ENCODE results near the gene LARP1B. TPM values are rescaled to one million over a fixed set of nuclear protein-coding genes. Genes with fewer than 3 reads are reported as not detected.
"Not testable (repeated sequence)": the region's sequence is repeated elsewhere in the genome, so short reads cannot be mapped to it uniquely, and the experiment has no call there.

LARP1B gene
- total and polyA plus RNA-seq, 5 donors from 2014 or later: 3.1 to 8.8 (median 3.4) TPM

DNA sequence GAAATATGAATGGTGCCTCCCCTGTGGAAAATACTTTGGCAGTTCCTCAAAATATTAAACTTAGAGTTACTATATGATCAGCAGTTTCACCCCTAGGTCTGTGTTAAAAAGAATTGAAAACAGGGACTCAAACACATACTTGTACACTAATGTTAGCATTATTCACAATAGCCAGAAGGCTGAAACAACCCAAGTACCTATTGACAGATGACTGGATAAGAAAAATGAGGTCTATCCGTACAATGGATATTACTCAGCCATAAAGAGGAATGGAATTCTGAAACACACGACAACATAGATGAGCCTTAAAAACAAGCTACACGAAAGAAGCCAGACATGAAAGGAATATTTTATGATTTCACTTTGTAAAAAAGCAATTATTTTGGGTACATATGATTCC lies 171.6 kb downstream of the LARP1B start:
- DNase-seq (no peak), ATAC-seq (ENCODE audit: low read depth in 2 of 2) (no peak)
- Mint-ChIP-seq H3K27ac (no peak overlapping the region), H3K4me1 (no peaks in the 10 kb centered on the region), H3K9me3 (peaks cover 0 to 2% (median 0%) of the 10 kb centered on the region in 7 donors), H3K27me3 (peaks cover 2% of the 10 kb centered on the region), H3K36me3 (no peaks in the 10 kb centered on the region), H3K4me3 (no peak overlapping the region)
- H3K4me1 ChIP-seq (ENCODE audit: control insufficient read depth, insufficient read depth, low read length, poor library complexity, severe bottlenecking): no peaks in the 10 kb centered on the region
- H3K27ac ChIP-seq (ENCODE audit: insufficient read depth, low read length, poor library complexity, severe bottlenecking): no peak overlapping the region
- no peaks in the 10 kb centered on the region for H3K27me3 ChIP-seq (ENCODE audit: control insufficient read depth, insufficient read depth, low read length)
- no peaks in the 10 kb centered on the region for H3K9me3 ChIP-seq (ENCODE audit: control insufficient read depth in 2 of 2, low read length in 2 of 2)
- no peak overlapping the region for H3K4me3 ChIP-seq (ENCODE audit: low read depth, low read length)
- H3K36me3 ChIP-seq (ENCODE audit: control insufficient read depth, insufficient read depth, low read length): no peaks in the 10 kb centered on the region

GRCh38 chr4:128234836-128235235 lies 173.7 kb downstream of the LARP1B start:
- no peaks in the 10 kb centered on the region for H3K27me3 ChIP-seq (ENCODE audit: control insufficient read depth, insufficient read depth, low read length)
- H3K27ac ChIP-seq (ENCODE audit: insufficient read depth, low read length, poor library complexity, severe bottlenecking): no peak overlapping the region
- H3K9me3 ChIP-seq (ENCODE audit: control insufficient read depth in 2 of 2, low read length in 2 of 2): no peaks in the 10 kb centered on the region
- H3K4me1 ChIP-seq (ENCODE audit: control insufficient read depth, insufficient read depth, low read length, poor library complexity, severe bottlenecking): no peaks in the 10 kb centered on the region
- Mint-ChIP-seq H3K4me1 (no peaks in the 10 kb centered on the region), H3K9me3 (peaks cover 0 to 2% (median 0%) of the 10 kb centered on the region in 7 donors), H3K4me3 (no peak overlapping the region), H3K27ac (no peak overlapping the region), H3K36me3 (no peaks in the 10 kb centered on the region), H3K27me3 (no peaks in the 10 kb centered on the region)
- no peak overlapping the region for H3K4me3 ChIP-seq (ENCODE audit: low read depth, low read length)
- DNase-seq (no peak), ATAC-seq (ENCODE audit: low read depth in 2 of 2) (no peak)
- no peaks in the 10 kb centered on the region for H3K36me3 ChIP-seq (ENCODE audit: control insufficient read depth, insufficient read depth, low read length)

GRCh38 chr4:128241019-128241418 lies 179.9 kb downstream of the LARP1B start:
- H3K9me3 ChIP-seq (ENCODE audit: control insufficient read depth in 2 of 2, low read length in 2 of 2): no peaks in the 10 kb centered on the region
- ATAC-seq (ENCODE audit: low read depth in 2 of 2): no peak
- H3K27ac Mint-ChIP-seq: no peak overlapping the region

GRCh38 chr4:128241425-128241913 lies 180.4 kb downstream of the LARP1B start:
- no peaks in the 10 kb centered on the region for H3K9me3 ChIP-seq (ENCODE audit: control insufficient read depth in 2 of 2, low read length in 2 of 2)
- no peaks in the 10 kb centered on the region for H3K36me3 Mint-ChIP-seq
- H3K27ac Mint-ChIP-seq: no peak overlapping the region
- H3K27ac ChIP-seq (ENCODE audit: insufficient read depth, low read length, poor library complexity, severe bottlenecking): no peak overlapping the region
- H3K36me3 ChIP-seq (ENCODE audit: control insufficient read depth, insufficient read depth, low read length): no peaks in the 10 kb centered on the region
- no peak for DNase-seq
- no peak overlapping the region for H3K4me3 ChIP-seq (ENCODE audit: low read depth, low read length)
- no peaks in the 10 kb centered on the region for H3K4me1 Mint-ChIP-seq
- ATAC-seq (ENCODE audit: low read depth in 2 of 2): no peak
- H3K27me3 Mint-ChIP-seq: peaks cover 21% of the 10 kb centered on the region
- peaks cover 0 to 10% (median 0%) of the 10 kb centered on the region in 7 donors for H3K9me3 Mint-ChIP-seq
- H3K4me3 Mint-ChIP-seq: no peak overlapping the region
- H3K27me3 ChIP-seq (ENCODE audit: control insufficient read depth, insufficient read depth, low read length): no peaks in the 10 kb centered on the region
- H3K4me1 ChIP-seq (ENCODE audit: control insufficient read depth, insufficient read depth, low read length, poor library complexity, severe bottlenecking): no peaks in the 10 kb centered on the region

More at GRCh38 chr4:128241019-128241418, 179.9 kb downstream of the LARP1B start:
- Histone ChIP-seq H3K4me1 (ENCODE audit: control insufficient read depth, insufficient read depth, low read length, poor library complexity, severe bottlenecking) (no peaks in the 10 kb centered on the region), H3K27ac (ENCODE audit: insufficient read depth, low read length, poor library complexity, severe bottlenecking) (no peak overlapping the region), H3K27me3 (ENCODE audit: control insufficient read depth, insufficient read depth, low read length) (no peaks in the 10 kb centered on the region), H3K36me3 (ENCODE audit: control insufficient read depth, insufficient read depth, low read length) (no peaks in the 10 kb centered on the region), H3K4me3 (ENCODE audit: low read depth, low read length) (no peak overlapping the region)
- no peak for DNase-seq
- H3K4me1 Mint-ChIP-seq: no peaks in the 10 kb centered on the region
- no peaks in the 10 kb centered on the region for H3K36me3 Mint-ChIP-seq
- H3K4me3 Mint-ChIP-seq: no peak overlapping the region
- peaks cover 19% of the 10 kb centered on the region for H3K27me3 Mint-ChIP-seq
- peaks cover 0 to 10% (median 0%) of the 10 kb centered on the region in 7 donors for H3K9me3 Mint-ChIP-seq

- DNase-seq (no peak), ATAC-seq (ENCODE audit: low read depth in 2 of 2) (no peak)
- H3K9me3 Mint-ChIP-seq: peaks cover 0 to 10% (median 1%) of the 10 kb centered on the region in 7 donors
- H3K36me3 ChIP-seq (ENCODE audit: control insufficient read depth, insufficient read depth, low read length): no peaks in the 10 kb centered on the region
- no peaks in the 10 kb centered on the region for H3K36me3 Mint-ChIP-seq
- no peak overlapping the region for H3K4me3 Mint-ChIP-seq
- no peaks in the 10 kb centered on the region for H3K9me3 ChIP-seq (ENCODE audit: control insufficient read depth in 2 of 2, low read length in 2 of 2)
- no peak overlapping the region for H3K27ac Mint-ChIP-seq
- no peaks in the 10 kb centered on the region for H3K27me3 ChIP-seq (ENCODE audit: control insufficient read depth, insufficient read depth, low read length)
- no peaks in the 10 kb centered on the region for H3K4me1 ChIP-seq (ENCODE audit: control insufficient read depth, insufficient read depth, low read length, poor library complexity, severe bottlenecking)
- H3K27ac ChIP-seq (ENCODE audit: insufficient read depth, low read length, poor library complexity, severe bottlenecking): no peak overlapping the region
- H3K4me3 ChIP-seq (ENCODE audit: low read depth, low read length): no peak overlapping the region
- no peaks in the 10 kb centered on the region for H3K4me1 Mint-ChIP-seq
- H3K27me3 Mint-ChIP-seq: peaks cover 21% of the 10 kb centered on the region
These were observed 180.9 kb downstream of the LARP1B start for GRCh38 chr4:128241981-128242380.

DNA sequence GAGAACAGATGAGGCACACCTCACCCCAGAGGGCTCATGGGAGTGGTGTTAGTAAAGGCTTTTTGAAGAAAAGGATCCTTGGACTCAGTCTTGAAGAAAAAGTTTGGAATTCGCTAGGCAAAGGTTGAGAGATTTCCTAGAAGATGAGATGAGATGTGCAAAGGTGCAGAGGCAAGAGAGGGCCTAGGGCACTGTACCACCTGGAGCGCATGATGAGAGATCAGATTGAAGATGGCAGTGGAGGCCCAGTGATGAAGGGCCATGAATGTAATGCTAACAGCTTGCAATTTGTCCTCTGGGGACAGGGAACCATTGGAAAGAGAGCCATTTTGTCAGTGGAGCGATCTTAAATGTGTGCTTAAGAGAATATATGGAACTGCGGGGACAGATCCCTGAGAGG lies 181.5 kb downstream of the LARP1B start:
- ATAC-seq (ENCODE audit: low read depth in 2 of 2) (no peak), DNase-seq (no peak)
- Mint-ChIP-seq H3K36me3 (no peaks in the 10 kb centered on the region), H3K27ac (no peak overlapping the region), H3K27me3 (peaks cover 21% of the 10 kb centered on the region), H3K9me3 (peaks cover 0 to 10% (median 1%) of the 10 kb centered on the region in 7 donors), H3K4me1 (no peaks in the 10 kb centered on the region), H3K4me3 (no peak overlapping the region)
- Histone ChIP-seq H3K27ac (ENCODE audit: insufficient read depth, low read length, poor library complexity, severe bottlenecking) (no peak overlapping the region), H3K4me3 (ENCODE audit: low read depth, low read length) (no peak overlapping the region), H3K36me3 (ENCODE audit: control insufficient read depth, insufficient read depth, low read length) (no peaks in the 10 kb centered on the region), H3K27me3 (ENCODE audit: control insufficient read depth, insufficient read depth, low read length) (no peaks in the 10 kb centered on the region), H3K4me1 (ENCODE audit: control insufficient read depth, insufficient read depth, low read length, poor library complexity, severe bottlenecking) (no peaks in the 10 kb centered on the region), H3K9me3 (ENCODE audit: control insufficient read depth in 2 of 2, low read length in 2 of 2) (no peaks in the 10 kb centered on the region)

GRCh38 chr4:128244379-128244778 lies 183.3 kb downstream of the LARP1B start:
- Mint-ChIP-seq H3K27me3 (peaks cover 24% of the 10 kb centered on the region), H3K4me1 (no peaks in the 10 kb centered on the region), H3K36me3 (no peaks in the 10 kb centered on the region), H3K27ac (no peak overlapping the region), H3K9me3 (peaks cover 0 to 10% (median 4%) of the 10 kb centered on the region in 7 donors), H3K4me3 (no peak overlapping the region)
- Histone ChIP-seq H3K27me3 (ENCODE audit: control insufficient read depth, insufficient read depth, low read length) (no peaks in the 10 kb centered on the region), H3K36me3 (ENCODE audit: control insufficient read depth, insufficient read depth, low read length) (no peaks in the 10 kb centered on the region), H3K4me3 (ENCODE audit: low read depth, low read length) (no peak overlapping the region), H3K27ac (ENCODE audit: insufficient read depth, low read length, poor library complexity, severe bottlenecking) (no peak overlapping the region), H3K4me1 (ENCODE audit: control insufficient read depth, insufficient read depth, low read length, poor library complexity, severe bottlenecking) (no peaks in the 10 kb centered on the region), H3K9me3 (ENCODE audit: control insufficient read depth in 2 of 2, low read length in 2 of 2) (peaks cover 0 to 4% of the 10 kb centered on the region in 2 experiments)
- no peak for ATAC-seq (ENCODE audit: low read depth in 2 of 2)
- no peak for DNase-seq

- H3K27me3 Mint-ChIP-seq: peaks cover 22% of the 10 kb centered on the region
- H3K27ac Mint-ChIP-seq; ATAC-seq (ENCODE audit: low read depth in 2 of 2); H3K4me1 ChIP-seq (ENCODE audit: control insufficient read depth, insufficient read depth, low read length, poor library complexity, severe bottlenecking); H3K27ac ChIP-seq (ENCODE audit: insufficient read depth, low read length, poor library complexity, severe bottlenecking); H3K4me3 ChIP-seq (ENCODE audit: low read depth, low read length); H3K4me1 Mint-ChIP-seq; H3K27me3 ChIP-seq (ENCODE audit: control insufficient read depth, insufficient read depth, low read length); DNase-seq; H3K36me3 Mint-ChIP-seq; H3K4me3 Mint-ChIP-seq; H3K36me3 ChIP-seq (ENCODE audit: control insufficient read depth, insufficient read depth, low read length); H3K9me3 ChIP-seq (ENCODE audit: control insufficient read depth in 2 of 2, low read length in 2 of 2): not testable (repeated sequence)
- H3K9me3 Mint-ChIP-seq: peaks cover 0 to 11% (median 4%) of the 10 kb centered on the region in 7 donors
These were observed 184.3 kb downstream of the LARP1B start for GRCh38 chr4:128245391-128245790.

Data from CD4-positive, CD25-positive, alpha-beta regulatory T cell (primary cell).